Lung (tissue), 12 donors: ENCODE data around the gene SPOCD1. TPM values are rescaled to one million over a fixed set of nuclear protein-coding genes. Genes with fewer than 3 reads are reported as not detected.
A peak's percentile ranks its signal among the peaks of the same experiment; 100 is the strongest.

Experiments
- ATAC-seq: fragments of 200-7000 bp; cut with Tn5 transposase; one replicate; pipeline ENCODE4 v1.9.1; 2020; ENCODE audit warnings: moderate number of reproducible peaks; ENCODE audit not compliant: insufficient read depth, low FRiP score
- DNase-seq, 3 donors: peaks; one replicate each; pipeline ENCODE4 v3.0.0-alpha.2; 2013 to 2017
- H3K27ac ChIP-seq, 2 donors: one replicate each; pipeline ENCODE4 v1.5.1; 2013; ENCODE audit warnings: mild to moderate bottlenecking in 2 of 2, moderate library complexity in 2 of 2, control low read depth in 1 of 2, inconsistent platforms in 1 of 2, low read depth in 1 of 2, low read length in 1 of 2
- H3K27me3 ChIP-seq, 3 donors: one replicate each; pipeline ENCODE4 v1.5.1; 2013; ENCODE audit warnings: low read length in 2 of 3; ENCODE audit not compliant: control insufficient read depth in 3 of 3, insufficient read depth in 3 of 3
- H3K36me3 ChIP-seq, 4 donors: one replicate each; pipeline ENCODE4 v1.5.1; 2013; ENCODE audit warnings: low read length in 4 of 4, mild to moderate bottlenecking in 1 of 4, moderate library complexity in 1 of 4; ENCODE audit not compliant: control insufficient read depth in 4 of 4, insufficient read depth in 4 of 4
- H3K4me1 ChIP-seq, 5 donors: one replicate each; pipeline ENCODE4 v1.5.1; 2013; ENCODE audit warnings: low read length in 5 of 5, mild to moderate bottlenecking in 2 of 5, moderate library complexity in 1 of 5; ENCODE audit not compliant: control insufficient read depth in 5 of 5, insufficient read depth in 5 of 5
- H3K4me3 ChIP-seq: one replicate; pipeline ENCODE4 v1.5.1; 2013; ENCODE audit warnings: mild to moderate bottlenecking, control low read depth, moderate library complexity
- H3K9ac ChIP-seq, 2 donors: one replicate each; pipeline ENCODE4 v1.5.1; 2013; ENCODE audit warnings: low read length in 2 of 2, control low read depth in 1 of 2; ENCODE audit not compliant: insufficient read depth in 1 of 2
- H3K9me3 ChIP-seq, 4 donors: one replicate each; pipeline ENCODE4 v1.5.1; 2013; ENCODE audit warnings: low read length in 3 of 4, mild to moderate bottlenecking in 1 of 4, moderate library complexity in 1 of 4; ENCODE audit not compliant: control insufficient read depth in 4 of 4, insufficient read depth in 3 of 4
- WGBS, 2 donors: extraction: QIAGEN DNeasy Blood & Tissue Kit; methylation state at CpG; one replicate each; pipeline ENCODE4 v1.1.7; 2013; 5-methylcytosine and 5-hydroxymethylcytosine counted together
- polyA plus RNA-seq, 2 donors: library from polyadenylated mRNA; stranded (reverse); fragments of 200-250 nt; gene quantifications; one replicate each; pipeline ENCODE4 v1.2.1, GENCODE V29; 2013
- total RNA-seq, 2 donors: library from RNA; depleted of rRNA in 1 of 2; stranded (reverse); fragments of >200 nt in 1 of 2; gene quantifications; one replicate each; pipeline ENCODE4 v1.2.1, GENCODE V29; 2014 to 2021
- TF ChIP-seq, protein P1 (sequence below): IDR thresholded peaks from 2 replicates; pipeline ENCODE4 v1.5.1; 2012; ENCODE audit warnings: mild to moderate bottlenecking; ENCODE audit errors: control extremely low read depth, extremely low read depth
- donor health status: control.
- donor health status: control.
- donor health status: Bipolar disorder and iron deficiency.
- donor health status: healthy.
- donor health status: DM: yes; HTN: yes; CAD: no.

The SPOCD1 gene
- total and polyA plus RNA-seq, 4 donors = 0.51 to 15.7 (median 8.4) TPM

DNA sequence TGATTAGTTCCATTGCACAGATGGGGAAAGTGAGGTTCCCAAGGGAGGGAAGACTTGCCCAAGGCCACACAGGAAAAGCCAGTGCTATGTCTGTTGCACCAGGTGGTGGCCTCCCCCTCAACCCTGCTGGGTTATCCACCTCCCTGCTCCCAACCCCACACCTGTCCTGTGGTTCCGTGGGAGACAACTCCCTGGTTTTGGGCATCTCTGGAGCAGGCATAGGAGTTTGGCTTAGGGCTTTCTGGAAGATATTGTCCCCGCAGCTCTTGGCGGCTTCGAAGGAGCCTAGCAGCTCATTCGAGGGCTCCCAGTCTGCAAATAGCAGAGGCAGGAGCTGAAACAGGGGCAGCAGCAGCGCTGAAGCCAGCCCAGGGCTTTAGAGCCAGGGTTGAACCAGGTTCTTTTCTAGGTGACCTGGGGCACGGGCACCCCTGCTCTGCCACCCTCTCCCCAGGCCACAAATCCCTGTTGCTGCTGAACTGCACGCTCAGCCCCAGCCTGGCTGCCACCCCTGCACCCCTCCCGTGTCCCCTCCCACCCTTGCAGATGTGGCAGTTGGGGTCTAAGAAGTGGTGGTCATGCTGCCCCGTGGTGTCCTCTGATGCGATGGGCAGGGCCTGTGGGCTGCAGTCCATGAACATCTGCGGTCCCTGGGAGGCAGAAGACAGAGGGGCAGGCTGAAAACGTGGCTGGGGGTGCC is 22.1 kb downstream of the SPOCD1 start:
- Histone ChIP-seq H3K36me3 (no peaks in the 10 kb centered on the region), H3K9ac (no peak overlapping the region), H3K27me3 (no peaks in the 10 kb centered on the region), H3K27ac (no peak overlapping the region), H3K4me3 (no peak overlapping the region), H3K4me1 (peaks cover 0 to 16% (median 3%) of the 10 kb centered on the region in 5 donors), H3K9me3 (no peaks in the 10 kb centered on the region)
- peak in 1 of 3 donors; percentile 7 for DNase-seq
- WGBS, 2 donors = 81 to 87% methylated on average over 13 of the region's 13 CpGs
- no peak for ATAC-seq
- TF ChIP-seq, protein P1, sequence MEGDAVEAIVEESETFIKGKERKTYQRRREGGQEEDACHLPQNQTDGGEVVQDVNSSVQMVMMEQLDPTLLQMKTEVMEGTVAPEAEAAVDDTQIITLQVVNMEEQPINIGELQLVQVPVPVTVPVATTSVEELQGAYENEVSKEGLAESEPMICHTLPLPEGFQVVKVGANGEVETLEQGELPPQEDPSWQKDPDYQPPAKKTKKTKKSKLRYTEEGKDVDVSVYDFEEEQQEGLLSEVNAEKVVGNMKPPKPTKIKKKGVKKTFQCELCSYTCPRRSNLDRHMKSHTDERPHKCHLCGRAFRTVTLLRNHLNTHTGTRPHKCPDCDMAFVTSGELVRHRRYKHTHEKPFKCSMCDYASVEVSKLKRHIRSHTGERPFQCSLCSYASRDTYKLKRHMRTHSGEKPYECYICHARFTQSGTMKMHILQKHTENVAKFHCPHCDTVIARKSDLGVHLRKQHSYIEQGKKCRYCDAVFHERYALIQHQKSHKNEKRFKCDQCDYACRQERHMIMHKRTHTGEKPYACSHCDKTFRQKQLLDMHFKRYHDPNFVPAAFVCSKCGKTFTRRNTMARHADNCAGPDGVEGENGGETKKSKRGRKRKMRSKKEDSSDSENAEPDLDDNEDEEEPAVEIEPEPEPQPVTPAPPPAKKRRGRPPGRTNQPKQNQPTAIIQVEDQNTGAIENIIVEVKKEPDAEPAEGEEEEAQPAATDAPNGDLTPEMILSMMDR = no peak

DNA sequence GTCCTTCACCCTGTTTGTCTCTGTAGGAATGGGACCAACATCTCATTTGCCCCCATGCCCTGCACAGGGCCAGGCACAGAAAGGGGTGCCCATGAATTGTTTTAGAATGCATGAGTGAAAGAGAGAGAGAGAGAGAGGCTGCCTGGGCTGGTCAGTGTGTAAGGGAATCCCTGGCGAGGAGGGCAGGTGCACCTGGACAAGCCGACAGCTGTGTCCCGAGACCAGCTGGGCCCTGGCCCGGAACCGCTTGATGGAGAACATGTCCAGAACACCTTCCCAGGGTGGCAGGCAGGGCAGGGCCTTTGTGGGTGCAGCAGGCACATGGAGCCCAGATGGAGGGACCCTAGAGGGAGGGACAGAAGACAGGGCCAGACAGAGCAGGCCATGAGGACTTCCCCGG is 22.7 kb downstream of the SPOCD1 start:
- DNase-seq (peak in 1 of 3 donors; percentile 4), ATAC-seq (no peak)
- H3K9me3 ChIP-seq = no peaks in the 10 kb centered on the region
- peaks cover 0 to 13% (median 0%) of the 10 kb centered on the region in 5 donors for H3K4me1 ChIP-seq
- no peak overlapping the region for H3K4me3 ChIP-seq
- 91 to 95% methylated on average over 6 of the region's 6 CpGs for WGBS, 2 donors
- no peak overlapping the region for H3K27ac ChIP-seq
- no peaks in the 10 kb centered on the region for H3K36me3 ChIP-seq
- no peak overlapping the region for H3K9ac ChIP-seq
- H3K27me3 ChIP-seq = no peaks in the 10 kb centered on the region
- TF ChIP-seq, protein P1 = no peak

DNA sequence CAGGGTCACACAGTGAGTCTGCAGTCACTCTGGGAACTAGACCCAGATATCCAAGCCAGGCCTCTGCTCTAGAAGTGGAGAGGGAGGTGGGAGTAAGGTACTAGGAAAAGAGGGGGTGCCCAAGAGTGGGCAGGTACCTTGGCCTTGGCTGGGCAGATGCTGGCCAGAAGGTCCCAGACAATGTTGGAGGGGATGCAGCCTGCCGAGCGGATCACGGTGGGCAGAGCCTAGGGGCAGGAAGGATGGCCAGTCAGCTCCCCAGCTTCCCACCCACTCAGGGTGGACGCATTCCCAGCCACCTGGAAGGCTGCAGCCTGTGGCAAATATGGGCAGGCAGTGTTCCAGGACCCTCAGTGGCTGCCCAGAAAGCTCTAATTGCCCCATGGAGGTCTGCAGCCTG is 23.3 kb downstream of the SPOCD1 start:
- Histone ChIP-seq H3K9me3 (no peaks in the 10 kb centered on the region), H3K9ac (no peak overlapping the region), H3K27ac (no peak overlapping the region), H3K4me1 (peaks cover 0 to 13% (median 0%) of the 10 kb centered on the region in 5 donors), H3K36me3 (no peaks in the 10 kb centered on the region), H3K27me3 (no peaks in the 10 kb centered on the region), H3K4me3 (no peak overlapping the region)
- TF ChIP-seq, protein P1 = no peak
- 77 to 87% methylated on average over 4 of the region's 4 CpGs for WGBS, 2 donors
- DNase-seq (peak in 1 of 3 donors; percentile 2), ATAC-seq (no peak)

DNA sequence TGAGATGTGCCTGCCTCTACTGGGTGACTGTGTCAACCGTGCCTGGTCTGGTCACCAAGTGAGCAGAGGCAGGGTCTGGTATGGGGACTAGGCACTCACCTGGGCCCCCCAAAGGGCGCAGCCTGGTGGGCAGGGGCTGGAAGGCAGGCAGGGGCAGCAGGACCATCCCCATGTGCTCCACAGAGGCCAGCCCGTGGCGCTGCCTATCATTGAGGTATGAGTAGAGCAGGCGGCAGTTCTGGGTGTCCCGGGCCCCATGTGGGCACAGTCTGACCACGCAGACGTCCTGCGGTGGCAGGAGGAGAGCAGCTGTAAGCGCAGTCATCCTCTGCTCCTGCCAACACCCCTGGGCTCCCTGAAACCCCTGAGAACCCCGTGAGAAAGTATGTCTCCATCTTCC is 23.7 kb downstream of the SPOCD1 start:
- H3K36me3 ChIP-seq = no peaks in the 10 kb centered on the region
- H3K4me3 ChIP-seq = no peak overlapping the region
- H3K4me1 ChIP-seq = peaks cover 0 to 13% (median 0%) of the 10 kb centered on the region in 5 donors
- H3K9ac ChIP-seq = no peak overlapping the region
- TF ChIP-seq, protein P1 = no peak
- ATAC-seq (no peak), DNase-seq (peak in 1 of 3 donors; percentile 9)
- no peaks in the 10 kb centered on the region for H3K27me3 ChIP-seq
- 82 to 90% methylated on average over 11 of the region's 11 CpGs for WGBS, 2 donors
- H3K27ac ChIP-seq = no peak overlapping the region
- H3K9me3 ChIP-seq = no peaks in the 10 kb centered on the region
